PFSK-1 (cell line): ENCODE data around the gene ATP2B2.

Experiments
- FOXP2 ChIP-seq: optimal IDR thresholded peaks from 2 replicates; pipeline ENCODE3; 2011; ENCODE audit warnings: borderline replicate concordance, control low read depth, inconsistent platforms; ENCODE audit not compliant: insufficient read depth; ENCODE audit errors: extremely low read length, extremely low read depth
- POLR2AphosphoS5 ChIP-seq: IDR thresholded peaks from 2 replicates; pipeline ENCODE4 v1.6.1; 2012; ENCODE audit warnings: low read depth, mild to moderate bottlenecking, control low read depth, low read length, moderate library complexity
- SIN3A ChIP-seq: IDR thresholded peaks from 2 replicates; pipeline ENCODE4 v1.6.1; 2012; ENCODE audit warnings: mild to moderate bottlenecking, low read length, moderate library complexity, borderline replicate concordance; ENCODE audit not compliant: insufficient read depth
- TAF1 ChIP-seq: IDR thresholded peaks from 2 replicates; pipeline ENCODE4 v1.6.1; 2012; ENCODE audit warnings: low read length, control low read depth, borderline replicate concordance; ENCODE audit not compliant: insufficient read depth
- TF ChIP-seq, protein P1 (sequence below), 2 experiments: IDR thresholded peaks; 2 replicates each; pipeline versions ENCODE4 v1.6.1 to v1.8.0; 2011 to 2012; ENCODE audit warnings: low read depth in 2 of 2, low read length in 2 of 2, control low read depth in 1 of 2, inconsistent platforms in 1 of 2, mild to moderate bottlenecking in 1 of 2, moderate library complexity in 1 of 2; ENCODE audit not compliant: insufficient read depth in 1 of 2

The ATP2B2 gene

DNA sequence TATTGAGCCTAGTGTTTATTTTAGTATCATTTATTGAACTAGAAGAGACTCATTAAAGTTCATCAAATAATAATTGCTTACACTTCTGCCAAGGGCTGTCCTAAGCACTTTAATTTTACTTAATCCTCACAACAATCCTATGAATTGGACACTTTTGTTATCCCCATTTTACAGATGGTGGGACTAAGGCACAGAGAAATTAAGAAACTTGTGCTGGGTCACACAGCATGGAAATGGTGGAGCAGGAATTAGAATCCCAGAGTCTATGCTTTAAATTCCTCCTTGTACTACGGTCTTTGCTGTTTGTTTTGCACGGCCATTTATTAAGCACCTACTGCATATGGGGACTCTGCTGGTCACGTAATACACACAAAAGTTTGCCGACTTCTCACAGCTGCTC lies 7.9 kb downstream of the ATP2B2 start:
- TF ChIP-seq FOXP2 (no peak), TAF1 (no peak), SIN3A (no peak), POLR2AphosphoS5 (no peak)
- TF ChIP-seq, protein P1, sequence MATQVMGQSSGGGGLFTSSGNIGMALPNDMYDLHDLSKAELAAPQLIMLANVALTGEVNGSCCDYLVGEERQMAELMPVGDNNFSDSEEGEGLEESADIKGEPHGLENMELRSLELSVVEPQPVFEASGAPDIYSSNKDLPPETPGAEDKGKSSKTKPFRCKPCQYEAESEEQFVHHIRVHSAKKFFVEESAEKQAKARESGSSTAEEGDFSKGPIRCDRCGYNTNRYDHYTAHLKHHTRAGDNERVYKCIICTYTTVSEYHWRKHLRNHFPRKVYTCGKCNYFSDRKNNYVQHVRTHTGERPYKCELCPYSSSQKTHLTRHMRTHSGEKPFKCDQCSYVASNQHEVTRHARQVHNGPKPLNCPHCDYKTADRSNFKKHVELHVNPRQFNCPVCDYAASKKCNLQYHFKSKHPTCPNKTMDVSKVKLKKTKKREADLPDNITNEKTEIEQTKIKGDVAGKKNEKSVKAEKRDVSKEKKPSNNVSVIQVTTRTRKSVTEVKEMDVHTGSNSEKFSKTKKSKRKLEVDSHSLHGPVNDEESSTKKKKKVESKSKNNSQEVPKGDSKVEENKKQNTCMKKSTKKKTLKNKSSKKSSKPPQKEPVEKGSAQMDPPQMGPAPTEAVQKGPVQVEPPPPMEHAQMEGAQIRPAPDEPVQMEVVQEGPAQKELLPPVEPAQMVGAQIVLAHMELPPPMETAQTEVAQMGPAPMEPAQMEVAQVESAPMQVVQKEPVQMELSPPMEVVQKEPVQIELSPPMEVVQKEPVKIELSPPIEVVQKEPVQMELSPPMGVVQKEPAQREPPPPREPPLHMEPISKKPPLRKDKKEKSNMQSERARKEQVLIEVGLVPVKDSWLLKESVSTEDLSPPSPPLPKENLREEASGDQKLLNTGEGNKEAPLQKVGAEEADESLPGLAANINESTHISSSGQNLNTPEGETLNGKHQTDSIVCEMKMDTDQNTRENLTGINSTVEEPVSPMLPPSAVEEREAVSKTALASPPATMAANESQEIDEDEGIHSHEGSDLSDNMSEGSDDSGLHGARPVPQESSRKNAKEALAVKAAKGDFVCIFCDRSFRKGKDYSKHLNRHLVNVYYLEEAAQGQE (IDR thresholded peaks at IDR 0.05; ENCODE audit: insufficient read depth in 1 of 2, low read depth in 2 of 2, low read length in 2 of 2), result no peak

DNA sequence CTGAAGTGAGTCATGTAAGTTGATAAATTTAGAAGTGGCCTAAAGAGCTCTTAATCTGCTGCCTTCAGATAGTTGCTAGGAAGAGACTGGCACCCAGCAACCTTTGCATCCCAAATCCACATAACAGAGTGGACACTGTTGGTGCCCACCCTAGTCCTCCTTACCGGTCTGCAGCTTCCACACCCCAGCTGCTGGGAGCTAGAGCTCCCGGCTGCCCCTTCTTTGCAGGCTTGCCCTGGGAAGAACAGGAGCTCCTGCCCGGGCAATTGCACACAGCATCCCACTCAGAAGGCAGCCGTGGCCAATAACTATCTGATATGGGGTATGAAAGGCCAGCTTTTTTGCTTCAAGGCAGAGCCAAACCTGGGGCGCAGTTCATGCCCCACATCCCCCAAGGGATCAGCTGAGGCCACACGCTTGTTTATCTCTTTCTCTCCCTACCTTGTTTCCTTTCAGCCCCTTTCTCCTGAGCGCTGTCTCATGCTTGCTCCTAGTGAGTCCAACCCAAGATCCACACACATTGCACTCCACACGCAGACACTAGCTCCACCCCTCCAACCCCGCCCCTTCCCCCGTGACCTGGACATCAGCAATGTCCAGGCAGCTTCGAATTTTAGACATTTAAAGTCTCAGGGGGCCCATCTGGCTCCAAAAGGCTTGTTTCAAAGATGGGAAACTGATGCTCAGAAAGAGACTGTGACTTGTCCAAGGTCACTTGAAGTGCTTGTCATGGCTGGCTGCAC lies 9.1 kb downstream of the ATP2B2 start:
- TF ChIP-seq SIN3A, result no peak
- no peak for TF ChIP-seq FOXP2
- no peak for TF ChIP-seq POLR2AphosphoS5
- TF ChIP-seq TAF1, result no peak
- TF ChIP-seq, protein P1 (IDR thresholded peaks at IDR 0.05; ENCODE audit: insufficient read depth in 1 of 2, low read depth in 2 of 2, low read length in 2 of 2), result no peak

- TF ChIP-seq POLR2AphosphoS5 (no peak), TAF1 (no peak), FOXP2 (no peak), SIN3A (no peak)
- TF ChIP-seq, protein P1 (IDR thresholded peaks at IDR 0.05; ENCODE audit: insufficient read depth in 1 of 2, low read depth in 2 of 2, low read length in 2 of 2), result no peak
Measured at GRCh38 chr3:10495614-10496013, 9.8 kb downstream of the ATP2B2 start.

DNA sequence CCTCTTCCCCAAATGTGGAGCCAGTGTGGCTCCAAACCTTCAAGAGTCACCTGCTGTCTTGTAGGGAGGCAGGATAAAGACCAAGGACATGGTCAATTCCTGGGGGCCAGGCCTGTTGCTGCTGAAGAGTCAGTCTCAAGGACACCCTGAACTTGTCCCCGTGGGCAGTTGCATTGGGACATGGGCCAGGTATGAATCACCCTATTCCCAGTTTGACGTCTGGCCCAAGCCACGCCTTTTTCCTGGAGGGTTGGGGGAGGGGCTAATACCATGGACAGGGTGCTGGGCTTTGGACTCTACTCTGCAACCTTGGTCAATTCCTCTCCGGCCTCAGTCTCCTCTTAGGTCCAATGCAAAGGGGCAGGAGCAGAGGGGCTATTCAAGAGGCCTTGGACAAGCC lies 10.4 kb downstream of the ATP2B2 start:
- no peak for TF ChIP-seq SIN3A
- TF ChIP-seq, protein P1 (IDR thresholded peaks at IDR 0.05; ENCODE audit: insufficient read depth in 1 of 2, low read depth in 2 of 2, low read length in 2 of 2), result peak; percentile 40 to 80; a peak in 3 of 4 replicates

DNA sequence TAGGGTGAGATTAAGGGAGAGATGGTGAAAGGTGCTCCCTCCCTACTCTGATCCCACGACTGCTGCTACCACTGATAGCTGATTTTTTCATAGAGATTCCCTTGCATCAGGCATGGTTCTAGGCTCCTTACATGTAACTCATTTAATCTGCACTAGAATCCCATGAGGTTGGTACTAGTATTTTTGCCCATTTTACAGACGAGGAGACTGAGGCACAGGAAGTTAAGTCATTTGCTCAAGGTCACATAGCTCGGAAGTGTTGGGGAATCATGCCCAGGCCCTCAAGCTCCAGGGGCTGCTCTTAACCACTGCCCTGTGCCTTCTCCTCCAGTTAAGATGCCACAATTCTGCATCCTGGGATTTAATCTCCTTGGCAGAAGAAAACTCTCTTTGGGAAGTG lies 11.2 kb downstream of the ATP2B2 start:
- TF ChIP-seq FOXP2, result no peak
- TF ChIP-seq, protein P1 (IDR thresholded peaks at IDR 0.05; ENCODE audit: insufficient read depth in 1 of 2, low read depth in 2 of 2, low read length in 2 of 2), result no peak
- TF ChIP-seq SIN3A, result no peak
- TF ChIP-seq TAF1, result no peak
- TF ChIP-seq POLR2AphosphoS5, result no peak
